Measurements from ENCODE around the gene DDRGK1.

DDRGK1 gene

DNA sequence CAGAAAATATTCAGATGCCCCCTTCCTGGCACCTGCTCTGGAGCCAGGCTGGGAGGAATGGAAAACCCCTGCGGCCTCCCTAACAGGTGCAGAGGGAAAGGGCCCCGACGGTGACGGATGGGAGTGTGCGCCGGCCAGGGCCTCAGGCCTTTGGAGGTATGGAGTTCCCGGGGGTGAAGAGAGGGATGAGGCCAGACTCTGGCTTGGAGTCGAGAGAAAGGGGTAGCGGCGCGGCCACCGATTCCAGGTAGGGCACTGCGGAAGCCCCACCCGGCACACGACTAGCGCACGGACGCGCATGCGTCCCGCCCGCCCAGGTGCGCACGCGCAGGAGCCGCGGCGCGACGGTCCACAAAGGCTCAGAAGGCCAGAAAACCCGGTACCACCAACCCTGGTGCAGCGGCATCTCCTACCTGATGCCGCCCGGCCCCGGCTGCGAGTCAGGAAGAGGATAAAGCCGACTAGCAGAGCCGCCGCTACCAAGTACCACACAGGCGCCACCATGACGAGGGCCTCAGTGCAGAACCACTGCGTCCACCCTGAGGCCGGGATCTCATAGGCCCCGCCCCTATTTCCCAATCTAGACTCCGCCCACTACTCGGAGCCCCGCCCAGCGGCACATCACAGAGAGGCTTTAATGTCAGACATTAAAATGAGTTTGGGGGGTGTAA lies at the start of gene DDRGK1:
Gene DDRGK1 (minus strand): TSS at position 559 of the 671 bp plus-strand sequence. CDS start 55 bp downstream, at position 504.
- peak; percentile 83 to 88 for DNase-seq

DNA sequence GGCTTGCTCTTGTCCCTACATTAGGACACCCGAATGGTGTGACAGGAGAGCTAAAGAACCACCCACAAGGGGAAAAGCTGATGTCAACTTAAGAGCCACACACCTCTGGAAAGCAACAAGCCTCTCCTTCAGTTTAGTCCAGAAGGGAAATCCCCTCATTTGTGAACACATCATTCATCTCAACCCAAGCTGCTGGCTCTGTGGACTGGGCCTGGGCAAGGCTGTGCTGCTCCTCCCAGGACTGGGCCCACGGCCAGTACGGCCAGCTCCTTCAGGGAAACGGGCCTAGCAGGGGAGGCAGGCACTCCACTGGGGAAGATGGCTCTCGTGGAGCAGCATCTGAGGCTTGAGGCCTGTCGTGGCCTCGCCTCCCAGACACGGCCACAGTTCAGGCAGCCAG lies 47.3 kb upstream of the DDRGK1 start:
- DNase-seq, result no peak

DNA sequence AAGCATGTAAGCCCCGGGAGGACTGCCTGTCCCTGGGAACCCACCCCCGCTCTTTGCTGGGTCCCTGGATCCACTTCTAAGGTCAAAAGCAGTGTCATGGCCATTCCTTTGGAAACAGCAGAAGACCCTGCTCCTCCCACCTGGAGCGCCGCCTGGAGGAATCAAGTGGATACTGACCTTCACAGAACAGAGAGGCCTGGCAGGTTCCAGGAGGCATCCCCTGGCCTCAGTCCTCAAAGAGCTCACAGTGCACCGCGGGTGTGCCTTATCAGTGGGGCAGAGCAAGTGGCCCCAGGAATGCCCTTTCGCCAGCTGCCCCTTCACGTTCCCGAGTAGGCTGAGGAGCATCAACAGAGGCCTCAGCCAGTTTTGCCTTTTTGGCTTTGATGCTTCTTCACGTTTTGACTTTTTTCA lies 45.6 kb upstream of the DDRGK1 start:
- peak in 1 of 2 experiments; percentile 9 for DNase-seq

- DNase-seq, result no peak
These were observed 44.5 kb upstream of the DDRGK1 start for GRCh38 chr20:3248993-3249347.

- no peak for DNase-seq
These were observed 43.9 kb upstream of the DDRGK1 start for GRCh38 chr20:3248167-3248992.

GRCh38 chr20:3247638-3248037 lies 43.2 kb upstream of the DDRGK1 start:
- no peak for DNase-seq

DNA sequence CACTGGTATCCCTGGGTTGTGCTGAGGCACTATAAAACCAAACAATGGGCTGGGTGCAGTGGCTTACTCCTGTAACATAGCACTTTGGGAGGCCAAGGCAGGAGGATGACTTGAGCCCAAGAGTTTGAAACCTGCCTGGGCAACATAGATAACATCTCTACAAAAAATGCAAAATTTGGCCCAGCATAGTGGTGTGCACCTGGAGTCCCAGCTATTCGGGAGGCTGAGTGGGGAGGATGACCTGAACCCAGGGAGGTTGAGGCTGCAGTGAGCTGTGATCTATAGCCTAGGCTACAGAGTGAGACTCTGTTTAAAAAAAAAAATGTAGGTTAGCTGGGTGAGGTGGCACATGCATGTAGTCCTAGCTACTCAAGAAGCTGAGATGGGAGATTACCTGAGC lies 42.2 kb upstream of the DDRGK1 start:
- DNase-seq, result no peak

GRCh38 chr20:3245711-3246110 lies 41.2 kb upstream of the DDRGK1 start:
- no peak for DNase-seq

DNA sequence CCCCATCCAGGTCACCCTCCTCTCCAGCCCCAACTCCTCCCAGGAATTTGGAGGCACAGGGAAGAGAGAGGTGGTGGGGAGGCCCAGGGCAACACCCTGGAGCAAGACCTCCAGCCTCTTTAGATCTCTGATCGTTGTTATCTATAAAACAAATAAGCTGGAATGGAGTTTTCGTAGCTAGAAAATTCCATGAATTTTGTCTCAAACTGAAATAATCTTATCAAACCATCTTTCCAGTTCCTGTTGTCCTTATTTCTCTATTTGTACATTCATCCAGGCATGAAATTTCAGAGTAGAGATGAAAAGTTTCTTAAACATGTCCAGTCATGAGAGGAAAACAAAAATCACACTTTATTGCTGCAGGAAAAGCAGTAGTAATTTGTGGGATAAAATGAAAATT lies 40.7 kb upstream of the DDRGK1 start:
- DNase-seq, result no peak

DNA sequence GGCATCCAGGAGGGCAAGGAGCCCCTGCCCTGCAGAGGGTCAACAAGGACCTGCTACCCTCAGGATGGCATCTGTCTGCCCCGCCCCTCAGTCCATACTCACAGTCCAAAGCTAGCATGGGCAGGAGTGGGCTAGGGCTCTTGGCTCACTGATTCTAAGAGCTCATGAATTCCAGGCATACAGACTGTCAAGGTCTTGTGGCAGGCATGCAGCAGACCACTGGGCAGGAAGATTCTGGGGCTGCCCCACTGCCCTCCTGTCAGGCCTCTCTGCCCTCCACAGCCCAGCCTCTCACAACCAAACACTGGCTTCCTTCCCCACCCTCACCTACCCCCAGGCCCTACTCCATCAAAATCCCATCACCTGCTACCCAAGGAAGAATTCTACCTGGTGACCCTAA lies 40.1 kb upstream of the DDRGK1 start:
- no peak for DNase-seq

GRCh38 chr20:3243718-3244358 lies 39.4 kb upstream of the DDRGK1 start:
- DNase-seq, result no peak

- no peak for DNase-seq
These were observed 37.8 kb upstream of the DDRGK1 start for GRCh38 chr20:3242172-3242692.

DNA sequence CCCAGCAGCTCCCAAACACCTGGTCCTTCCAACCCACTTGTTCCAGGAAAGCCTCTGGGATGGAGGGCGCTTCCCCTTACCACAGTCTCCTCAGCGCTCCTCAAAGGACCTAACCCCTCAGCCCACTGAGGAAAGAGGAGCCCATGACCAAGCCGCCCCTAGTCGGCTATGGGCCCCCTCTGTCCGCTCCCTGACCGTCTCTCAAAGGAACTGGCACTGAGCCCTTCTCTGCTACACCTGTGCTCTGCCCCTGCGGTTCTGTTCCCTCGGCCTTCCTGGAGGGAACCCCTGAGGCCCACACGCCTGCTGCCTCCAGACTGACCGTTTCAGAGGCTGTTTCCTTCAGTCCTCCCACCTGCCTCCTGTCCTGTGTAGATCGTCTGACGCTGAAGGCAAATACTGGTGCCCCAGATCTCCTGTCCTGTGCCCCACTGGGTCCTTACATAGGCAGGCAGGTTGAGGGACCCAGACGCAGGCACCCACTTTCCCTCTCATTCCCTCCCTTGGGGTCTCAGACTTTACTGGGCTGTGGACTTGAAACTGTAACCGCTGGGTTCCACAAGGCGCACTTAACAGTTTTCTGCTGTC lies 36.4 kb upstream of the DDRGK1 start:
- DNase-seq, result no peak

GRCh38 chr20:3239867-3240775 lies 35.6 kb upstream of the DDRGK1 start:
- no peak for DNase-seq

DNA sequence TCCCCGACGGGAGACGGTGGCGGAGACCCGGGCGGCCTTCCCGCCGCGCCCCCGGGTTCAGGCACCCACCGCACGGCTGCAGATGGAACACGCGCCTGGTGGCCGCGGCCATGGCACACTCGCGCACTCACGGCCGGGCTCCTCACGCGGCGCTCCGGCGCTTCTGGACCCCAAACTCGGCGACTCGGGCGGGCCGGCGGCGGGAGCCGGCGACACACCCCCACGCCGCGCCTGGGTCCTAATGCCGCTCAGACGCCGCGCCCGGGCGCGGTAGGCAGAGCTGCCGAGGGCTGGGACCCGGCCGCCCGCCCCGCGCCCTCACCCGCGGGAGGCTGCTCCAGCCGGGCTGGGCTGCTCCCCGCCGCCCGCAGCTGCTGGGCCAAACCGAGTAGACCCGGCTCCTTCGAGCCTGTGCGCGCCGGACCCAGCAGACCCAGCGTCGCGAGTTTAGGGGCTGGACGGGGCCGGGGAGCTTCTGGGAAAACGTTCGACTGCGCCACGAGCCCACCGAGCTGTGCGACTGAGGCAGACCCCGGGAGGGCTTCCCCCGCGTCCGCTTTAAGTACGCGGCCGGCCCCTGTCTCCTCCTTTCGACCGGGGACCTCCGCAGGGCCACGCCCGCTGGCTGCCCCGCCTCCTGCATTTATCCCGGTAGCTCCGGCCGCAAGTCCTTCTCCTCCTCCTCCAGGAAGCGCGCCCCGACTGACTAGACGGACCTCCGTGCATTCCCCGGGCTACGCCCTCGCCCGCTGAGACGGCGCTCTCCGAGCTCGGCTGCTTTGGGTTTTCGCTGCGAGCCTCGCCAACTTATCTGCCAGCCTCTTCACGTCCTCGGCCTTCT lies 34.8 kb upstream of the DDRGK1 start, which contains the start of gene SLC4A11:
Gene SLC4A11 (minus strand): TSS at position 165 of the 841 bp plus-strand sequence. CDS start 53 bp downstream, at position 112.
- DNase-seq, result peak; percentile 26 to 56

GRCh38 chr20:3238616-3239025 lies 34.1 kb upstream of the DDRGK1 start:
- no peak for DNase-seq

DNA sequence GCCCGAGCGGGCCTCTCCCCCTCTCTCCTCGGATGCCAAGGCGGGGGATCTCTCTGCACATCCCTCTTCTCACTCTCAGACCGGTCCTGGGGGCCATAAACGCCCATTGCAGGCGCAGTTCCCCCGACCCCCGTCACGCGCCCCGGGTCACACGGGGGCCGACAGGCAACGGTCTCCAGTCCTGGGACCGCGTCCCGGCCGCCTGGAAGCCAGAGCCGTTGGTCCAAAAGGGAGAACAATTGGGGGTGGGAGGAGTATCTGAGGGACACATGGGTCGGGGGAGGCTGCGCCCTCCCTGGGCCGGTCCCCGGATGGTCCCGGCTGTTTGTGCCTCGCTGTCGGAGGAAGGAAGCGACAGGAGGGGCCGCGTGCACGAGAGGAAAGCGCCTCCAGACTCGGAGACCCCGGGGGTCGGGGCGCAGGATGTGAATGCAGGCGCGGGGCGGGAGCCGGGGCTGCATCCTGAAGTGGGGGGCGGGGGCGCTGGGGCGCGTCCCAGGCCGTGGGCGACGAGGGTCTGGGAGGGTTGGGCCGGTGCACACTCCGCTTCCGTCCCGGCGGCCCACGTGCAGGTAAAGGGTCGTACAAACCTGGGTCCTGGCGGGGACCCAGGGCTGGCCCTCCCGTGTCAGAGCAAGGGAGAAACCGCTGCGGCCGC lies 33.6 kb upstream of the DDRGK1 start:
- DNase-seq, result no peak

GRCh38 chr20:3237011-3237957 lies 32.8 kb upstream of the DDRGK1 start:
- no peak for DNase-seq

DNA sequence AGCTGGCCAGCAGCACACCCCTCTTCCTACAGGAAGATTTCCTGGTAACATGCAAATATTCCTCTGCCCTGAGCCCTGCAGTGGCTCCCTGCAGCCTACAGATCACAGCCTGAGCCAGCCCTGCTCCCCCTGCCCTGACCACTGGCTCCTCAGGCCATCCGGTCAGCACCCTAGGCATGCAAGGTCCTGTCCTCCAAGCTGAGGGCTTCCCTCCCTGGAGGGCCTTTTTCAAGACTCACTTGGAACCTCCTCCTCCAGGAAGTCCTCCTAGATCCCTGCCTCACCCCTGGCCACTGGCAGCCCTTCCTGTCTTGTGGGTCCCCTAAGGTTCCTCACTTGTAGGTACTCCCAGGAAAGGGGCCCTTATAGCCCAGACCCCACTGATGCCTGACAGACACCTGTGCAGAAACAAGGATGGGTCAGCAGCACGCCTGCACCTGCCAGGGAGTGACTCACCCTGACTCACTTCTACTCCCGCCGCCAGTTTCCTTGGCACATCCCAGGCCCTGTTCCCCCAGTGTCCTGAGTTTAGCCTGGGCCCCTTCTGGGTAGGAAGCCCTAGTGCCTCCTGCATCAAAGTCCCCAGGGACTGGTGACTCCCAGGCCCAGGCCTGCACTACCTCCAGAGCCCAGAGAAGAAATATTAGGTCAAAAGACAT lies 31.3 kb upstream of the DDRGK1 start:
- no peak for DNase-seq

Measured in NCI-H2081 (cell line).